ENCODE results near the gene CLDN19.

GRCh38 chr1:42756956-42757891 lies 17.2 kb upstream of the CLDN19 start:
- TF ChIP-seq CTCF (IDR thresholded peaks at IDR 0.05) = peak; percentile 26 to 80 (median 69)
- no peak for TF ChIP-seq POLR2A (IDR thresholded peaks at IDR 0.05)
